AG04450 (cell line): ENCODE data around the gene MIDN. TPM values are rescaled to one million over a fixed set of nuclear protein-coding genes. Genes with fewer than 3 reads are reported as not detected.

Experiments
- CTCF ChIA-PET: fragments of 300-600, 350-600 bp; formaldehyde crosslinking; extraction: SDS; loops from one replicate; lab custom pipeline; 2022; ENCODE audit warnings: antibody characterized with exemption, inconsistent platforms; lab: Charles Lee
- POLR2A ChIA-PET: fragments of 350-600 bp; formaldehyde crosslinking; extraction: SDS; loops from one replicate; lab custom pipeline; 2021; ENCODE audit warnings: antibody characterized with exemption, inconsistent platforms; lab: Yijun Ruan, JAX
- DNase-seq: peaks from one replicate; pipeline ENCODE4 v3.0.0-alpha.2; 2011; ENCODE audit warnings: low read depth, low spot score
- H3K27ac ChIP-seq: one replicate; pipeline ENCODE4 v1.5.1; 2012; ENCODE audit warnings: low read depth, low read length, control low read depth
- H3K27me3 ChIP-seq: one replicate; pipeline ENCODE4 v1.6.0; 2012; ENCODE audit warnings: low read length; ENCODE audit not compliant: control insufficient read depth, insufficient read depth
- H3K4me3 ChIP-seq: 2 replicates; pipeline ENCODE4 v1.5.1; 2011; ENCODE audit warnings: mild to moderate bottlenecking, low read depth, low read length, control low read depth
- H3K9me3 ChIP-seq: 2 replicates; pipeline ENCODE4 v1.5.1; 2012; ENCODE audit warnings: low read length; ENCODE audit not compliant: control insufficient read depth, insufficient read depth
- polyA plus RNA-seq: library from polyadenylated mRNA; depleted of rRNA; stranded (reverse); fragments of >200 nt; gene quantifications from 2 replicates; pipeline ENCODE4 v1.2.3, GENCODE V29; 2011
- TF ChIP-seq, protein P1 (sequence below): IDR thresholded peaks from 2 replicates; pipeline ENCODE4 v1.5.1; 2011; ENCODE audit warnings: low read depth, low read length, control low read depth, inconsistent platforms

MIDN gene
- polyA plus RNA-seq, 1 experiment: 6.6 TPM

- Histone ChIP-seq H3K9me3 (peaks cover under 1% of the 10 kb centered on the region; the same call in 1 of the 2 replicates), H3K4me3 (no peak overlapping the region), H3K27me3 (peaks cover 22% of the 10 kb centered on the region), H3K27ac (peak overlapping the region; percentile 31)
- CTCF ChIA-PET: interaction anchor here (0.9 to 2.2 kb wide), 3 partner anchors 36 to 103 kb away, joined by 3 to 11 read pairs (median 3); no protein-coding TSS in a partner anchor
- TF ChIP-seq, protein P1, sequence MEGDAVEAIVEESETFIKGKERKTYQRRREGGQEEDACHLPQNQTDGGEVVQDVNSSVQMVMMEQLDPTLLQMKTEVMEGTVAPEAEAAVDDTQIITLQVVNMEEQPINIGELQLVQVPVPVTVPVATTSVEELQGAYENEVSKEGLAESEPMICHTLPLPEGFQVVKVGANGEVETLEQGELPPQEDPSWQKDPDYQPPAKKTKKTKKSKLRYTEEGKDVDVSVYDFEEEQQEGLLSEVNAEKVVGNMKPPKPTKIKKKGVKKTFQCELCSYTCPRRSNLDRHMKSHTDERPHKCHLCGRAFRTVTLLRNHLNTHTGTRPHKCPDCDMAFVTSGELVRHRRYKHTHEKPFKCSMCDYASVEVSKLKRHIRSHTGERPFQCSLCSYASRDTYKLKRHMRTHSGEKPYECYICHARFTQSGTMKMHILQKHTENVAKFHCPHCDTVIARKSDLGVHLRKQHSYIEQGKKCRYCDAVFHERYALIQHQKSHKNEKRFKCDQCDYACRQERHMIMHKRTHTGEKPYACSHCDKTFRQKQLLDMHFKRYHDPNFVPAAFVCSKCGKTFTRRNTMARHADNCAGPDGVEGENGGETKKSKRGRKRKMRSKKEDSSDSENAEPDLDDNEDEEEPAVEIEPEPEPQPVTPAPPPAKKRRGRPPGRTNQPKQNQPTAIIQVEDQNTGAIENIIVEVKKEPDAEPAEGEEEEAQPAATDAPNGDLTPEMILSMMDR: peak; percentile 95
- POLR2A ChIA-PET: interaction anchor here (1.2 to 1.6 kb wide), 2 partner anchors 11 to 75 kb away, joined by 3 to 13 read pairs; partner anchors contain the start of gene CIRBP
- peak; percentile 73 for DNase-seq
Measured at GRCh38 chr19:1279782-1280341, 31.5 kb downstream of the MIDN start.

- H3K4me3 ChIP-seq: no peak overlapping the region
- TF ChIP-seq, protein P1: no peak
- H3K27me3 ChIP-seq: peaks cover 27% of the 10 kb centered on the region
- no peaks in the 10 kb centered on the region; the same call in 1 of the 2 replicates for H3K9me3 ChIP-seq
- POLR2A ChIA-PET: interaction anchor here (1.6 kb wide), 1 partner anchor 12 kb away, joined by 13 read pairs; the partner anchor contains the start of gene CIRBP
- CTCF ChIA-PET: interaction anchor here (0.8 to 2.2 kb wide), 2 partner anchors 14 to 37 kb away, joined by 3 to 11 read pairs; no protein-coding TSS in a partner anchor
- no peak for DNase-seq
- H3K27ac ChIP-seq: no peak overlapping the region
Measured at GRCh38 chr19:1280636-1281568, 32.5 kb downstream of the MIDN start.

GRCh38 chr19:1281569-1282287 lies 33.3 kb downstream of the MIDN start:
- ChIA-PET CTCF (no interaction called here), POLR2A (no interaction called here)
- no peak overlapping the region for H3K27ac ChIP-seq

DNA sequence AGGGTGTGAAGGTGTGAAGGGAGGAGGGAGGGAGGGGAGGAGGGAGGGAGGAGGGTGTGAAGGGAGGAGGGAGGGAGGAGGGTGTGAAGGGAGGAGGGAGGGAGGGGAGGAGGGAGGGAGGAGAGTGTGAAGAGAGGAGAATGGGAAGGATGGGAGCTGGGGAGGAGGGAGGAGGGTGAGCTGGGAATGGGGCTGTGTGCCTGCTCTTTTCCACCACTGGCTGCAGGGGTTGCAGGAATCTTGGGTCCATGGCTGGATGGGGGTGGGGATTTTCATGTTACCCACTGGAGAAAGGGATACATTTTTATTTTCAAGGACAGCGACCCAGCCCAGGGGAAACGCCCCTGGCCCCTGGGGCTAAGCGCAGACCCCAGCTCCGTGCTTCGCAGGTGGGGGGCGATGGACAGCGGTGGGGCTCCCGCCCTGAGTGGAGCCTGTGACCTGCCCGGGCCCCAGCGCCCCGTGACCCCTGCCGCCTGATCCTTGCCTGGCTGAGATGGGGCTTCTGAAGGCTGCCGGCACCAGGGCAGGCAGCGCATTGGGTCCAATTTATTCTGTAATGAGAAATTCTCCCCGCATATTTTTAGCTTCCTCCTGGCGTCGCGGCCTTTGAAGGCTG lies 34.3 kb downstream of the MIDN start:
- H3K27ac ChIP-seq: peak overlapping the region; percentile 31
- H3K9me3 ChIP-seq: no peaks in the 10 kb centered on the region; the same call in 1 of the 2 replicates
- ChIA-PET CTCF (no interaction called here), POLR2A (interaction anchor here (0.7 to 1.7 kb wide), 2 partner anchors 13 to 90 kb away, joined by 3 to 7 read pairs; partner anchors contain the start of gene CIRBP)
- peaks cover 42% of the 10 kb centered on the region for H3K27me3 ChIP-seq
- DNase-seq: no peak
- TF ChIP-seq, protein P1: no peak
- H3K4me3 ChIP-seq: no peak overlapping the region

More at GRCh38 chr19:1281569-1282287, 33.3 kb downstream of the MIDN start:
- Histone ChIP-seq H3K9me3 (no peaks in the 10 kb centered on the region; the same call in 1 of the 2 replicates), H3K27me3 (peaks cover 32% of the 10 kb centered on the region), H3K4me3 (no peak overlapping the region)
- no peak for DNase-seq
- TF ChIP-seq, protein P1: no peak
